ENCODE data around the gene MCC.

MCC gene

DNA sequence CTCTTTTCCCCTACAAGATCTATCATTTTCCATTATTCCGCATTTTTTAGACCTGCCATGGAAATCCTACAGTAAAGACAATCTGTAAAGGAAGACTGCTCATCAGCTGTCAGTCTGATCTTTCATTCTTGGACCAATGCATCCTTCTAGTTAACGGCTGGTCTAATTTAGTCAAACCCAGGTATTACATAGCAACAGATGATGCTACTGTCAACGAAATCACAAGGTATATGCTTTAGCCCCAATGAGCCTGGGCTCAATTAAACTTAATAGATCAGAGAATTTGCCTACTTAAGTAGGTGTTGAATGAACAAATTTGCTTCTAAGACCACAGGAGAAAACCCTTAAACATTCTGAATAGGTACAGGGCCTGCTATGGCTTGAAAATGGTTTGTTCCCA, 260.5 kb downstream of the MCC start:
- Histone ChIP-seq H3K4me1 (ENCODE audit: control insufficient read depth, insufficient read depth, low read length, poor library complexity, severe bottlenecking) (no peaks in the 10 kb centered on the region), H3K4me3 (ENCODE audit: insufficient read depth, low read depth, low read length, poor library complexity, severe bottlenecking) (no peak overlapping the region), H3K27me3 (replicated peaks; ENCODE audit: control insufficient read depth, insufficient read depth, low read length, poor library complexity, severe bottlenecking) (no peaks in the 10 kb centered on the region), H3K9me3 (ENCODE audit: control insufficient read depth, low read length) (no peaks in the 10 kb centered on the region), H3K27ac (ENCODE audit: insufficient read depth, low read length, poor library complexity, severe bottlenecking) (no peak overlapping the region), H3K36me3 (ENCODE audit: control insufficient read depth, insufficient read depth, low read length) (no peaks in the 10 kb centered on the region)
- no peak for DNase-seq

DNA sequence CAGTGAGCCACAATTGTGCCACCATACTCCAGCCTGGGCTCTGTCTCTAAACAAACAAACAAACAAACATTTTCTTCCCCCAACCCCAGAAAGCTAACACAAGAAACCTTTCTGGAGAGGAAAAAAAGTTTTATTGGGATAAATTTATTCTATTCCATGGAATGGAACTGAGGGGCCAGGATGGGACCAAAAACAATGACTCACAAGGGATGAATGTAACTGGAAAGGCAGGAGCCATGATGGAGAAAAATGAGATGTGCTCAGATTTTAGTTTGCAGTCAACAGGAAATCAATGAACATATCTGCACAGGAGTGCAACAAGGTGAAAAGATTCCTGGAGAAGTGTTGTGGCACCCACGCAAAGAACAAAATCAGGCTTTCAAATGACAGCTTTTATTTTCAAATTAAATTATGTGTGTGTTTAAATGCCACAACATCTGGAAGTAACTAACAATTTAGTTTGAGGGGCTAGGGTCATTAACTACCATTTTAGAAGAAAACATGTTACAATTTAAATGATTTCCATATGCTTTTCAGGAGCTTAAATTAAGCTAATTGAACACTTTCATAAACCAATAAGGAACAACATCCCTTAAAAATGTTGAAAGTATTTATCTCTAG, 262.0 kb downstream of the MCC start:
- no peaks in the 10 kb centered on the region for H3K36me3 ChIP-seq (ENCODE audit: control insufficient read depth, insufficient read depth, low read length)
- H3K4me3 ChIP-seq (ENCODE audit: insufficient read depth, low read depth, low read length, poor library complexity, severe bottlenecking), result no peak overlapping the region
- H3K9me3 ChIP-seq (ENCODE audit: control insufficient read depth, low read length), result no peaks in the 10 kb centered on the region
- DNase-seq, result no peak
- no peak overlapping the region for H3K27ac ChIP-seq (ENCODE audit: insufficient read depth, low read length, poor library complexity, severe bottlenecking)
- H3K4me1 ChIP-seq (ENCODE audit: control insufficient read depth, insufficient read depth, low read length, poor library complexity, severe bottlenecking), result no peaks in the 10 kb centered on the region
- H3K27me3 ChIP-seq (replicated peaks; ENCODE audit: control insufficient read depth, insufficient read depth, low read length, poor library complexity, severe bottlenecking), result no peaks in the 10 kb centered on the region

DNA sequence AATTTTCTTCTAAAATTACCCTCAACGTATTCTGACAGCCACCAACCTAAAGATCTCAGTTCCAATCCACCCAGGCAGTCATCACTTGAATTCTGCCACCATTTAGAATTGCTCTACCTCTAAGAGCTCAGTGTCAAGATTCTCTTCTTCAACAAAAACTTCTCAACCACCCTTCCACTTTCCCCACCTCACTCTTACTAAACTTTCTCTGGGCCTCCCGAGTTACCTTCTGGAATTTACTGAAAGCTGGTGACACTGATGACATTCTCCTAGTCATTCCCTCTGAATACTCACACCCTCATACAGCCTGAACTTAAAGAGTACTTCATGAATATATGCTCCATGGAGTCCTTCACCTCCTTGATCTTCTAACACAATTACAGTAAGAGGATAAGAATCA, 263.0 kb downstream of the MCC start:
- no peaks in the 10 kb centered on the region for H3K36me3 ChIP-seq (ENCODE audit: control insufficient read depth, insufficient read depth, low read length)
- no peaks in the 10 kb centered on the region for H3K4me1 ChIP-seq (ENCODE audit: control insufficient read depth, insufficient read depth, low read length, poor library complexity, severe bottlenecking)
- no peaks in the 10 kb centered on the region for H3K27me3 ChIP-seq (replicated peaks; ENCODE audit: control insufficient read depth, insufficient read depth, low read length, poor library complexity, severe bottlenecking)
- no peak overlapping the region for H3K4me3 ChIP-seq (ENCODE audit: insufficient read depth, low read depth, low read length, poor library complexity, severe bottlenecking)
- no peak for DNase-seq
- H3K27ac ChIP-seq (ENCODE audit: insufficient read depth, low read length, poor library complexity, severe bottlenecking), result no peak overlapping the region
- H3K9me3 ChIP-seq (ENCODE audit: control insufficient read depth, low read length), result no peaks in the 10 kb centered on the region

DNA sequence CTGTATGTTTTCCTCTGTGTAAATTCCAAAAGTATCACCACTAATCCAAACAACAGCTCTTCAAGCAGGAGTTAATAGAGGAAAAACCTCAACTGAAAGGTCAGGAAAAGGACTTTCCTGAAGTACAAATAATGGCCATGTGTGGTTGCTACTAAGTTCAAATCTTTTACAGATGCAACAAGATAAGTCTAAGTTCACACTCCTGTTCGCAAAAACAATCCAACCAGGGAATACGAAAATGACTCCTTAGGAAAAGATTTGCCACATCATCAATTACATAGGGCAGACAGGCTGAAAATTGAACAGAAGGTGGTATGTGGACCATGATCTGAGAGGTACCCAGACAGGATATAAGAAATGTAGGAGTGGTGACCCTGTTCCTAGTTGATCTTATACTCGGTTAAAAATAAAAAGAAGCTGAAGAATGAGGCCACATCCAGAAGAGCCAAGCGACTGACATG, 263.6 kb downstream of the MCC start:
- H3K36me3 ChIP-seq (ENCODE audit: control insufficient read depth, insufficient read depth, low read length), result no peaks in the 10 kb centered on the region
- no peak overlapping the region for H3K4me3 ChIP-seq (ENCODE audit: insufficient read depth, low read depth, low read length, poor library complexity, severe bottlenecking)
- no peak overlapping the region for H3K27ac ChIP-seq (ENCODE audit: insufficient read depth, low read length, poor library complexity, severe bottlenecking)
- H3K4me1 ChIP-seq (ENCODE audit: control insufficient read depth, insufficient read depth, low read length, poor library complexity, severe bottlenecking), result no peaks in the 10 kb centered on the region
- H3K9me3 ChIP-seq (ENCODE audit: control insufficient read depth, low read length), result no peaks in the 10 kb centered on the region
- H3K27me3 ChIP-seq (replicated peaks; ENCODE audit: control insufficient read depth, insufficient read depth, low read length, poor library complexity, severe bottlenecking), result no peaks in the 10 kb centered on the region
- no peak for DNase-seq

DNA sequence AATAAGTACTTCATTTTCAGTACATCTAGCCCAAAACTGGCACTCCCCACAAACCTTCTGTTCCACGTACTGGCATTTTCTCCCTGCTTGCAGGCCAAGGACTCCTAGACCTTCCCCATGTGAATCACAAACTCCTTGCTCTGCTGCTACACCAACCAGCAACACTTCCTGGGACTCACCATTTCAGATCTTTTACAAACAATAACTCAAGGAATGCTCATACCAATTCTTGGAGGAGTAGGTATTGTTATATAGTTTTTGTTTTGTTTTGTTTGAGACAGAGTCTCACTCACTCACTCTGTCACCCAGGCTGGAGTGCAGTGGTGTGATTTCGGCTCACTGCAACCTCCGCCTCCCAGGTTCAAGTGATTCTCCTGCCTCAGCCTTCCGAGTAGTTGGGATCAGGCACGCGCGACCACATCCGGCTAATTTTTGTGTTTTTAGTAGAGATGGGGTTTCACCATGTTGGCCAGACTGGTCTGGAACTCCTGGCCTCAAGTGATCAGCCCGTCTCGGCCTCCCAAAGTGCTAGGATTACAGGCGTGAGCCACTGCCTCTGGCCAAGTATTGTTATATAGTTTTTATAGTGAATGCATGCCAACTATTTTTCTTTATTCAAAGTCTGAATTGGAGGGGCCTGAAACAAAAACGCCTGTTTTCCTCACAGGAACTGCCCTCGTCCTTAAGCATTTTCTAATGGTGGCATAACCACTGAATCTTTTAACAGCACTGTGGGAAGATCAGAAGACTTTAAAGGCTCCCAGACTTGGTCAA, 264.2 kb downstream of the MCC start:
- H3K9me3 ChIP-seq (ENCODE audit: control insufficient read depth, low read length), result no peaks in the 10 kb centered on the region
- no peak overlapping the region for H3K4me3 ChIP-seq (ENCODE audit: insufficient read depth, low read depth, low read length, poor library complexity, severe bottlenecking)
- no peak for DNase-seq
- no peak overlapping the region for H3K27ac ChIP-seq (ENCODE audit: insufficient read depth, low read length, poor library complexity, severe bottlenecking)
- H3K27me3 ChIP-seq (replicated peaks; ENCODE audit: control insufficient read depth, insufficient read depth, low read length, poor library complexity, severe bottlenecking), result no peaks in the 10 kb centered on the region
- no peaks in the 10 kb centered on the region for H3K36me3 ChIP-seq (ENCODE audit: control insufficient read depth, insufficient read depth, low read length)
- H3K4me1 ChIP-seq (ENCODE audit: control insufficient read depth, insufficient read depth, low read length, poor library complexity, severe bottlenecking), result no peaks in the 10 kb centered on the region

DNA sequence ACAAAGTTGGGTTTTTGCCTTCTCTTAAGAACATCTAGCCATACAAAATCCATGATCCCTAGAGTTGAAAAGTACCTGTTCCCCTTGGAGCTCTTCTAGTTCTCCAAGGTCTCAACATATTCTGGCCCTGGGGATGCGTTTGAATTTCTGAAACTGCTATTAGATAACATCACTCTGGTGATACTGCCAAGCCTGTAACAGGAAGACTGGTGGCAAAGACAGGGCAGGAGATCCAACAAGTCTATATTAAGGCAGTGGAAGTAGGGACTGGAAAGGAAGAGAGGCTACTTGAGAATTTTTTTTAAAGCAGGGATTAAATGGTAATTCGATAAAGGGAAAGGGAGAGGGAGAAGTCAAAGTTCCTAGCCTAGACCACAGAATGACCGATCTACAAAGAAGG, 264.9 kb downstream of the MCC start:
- DNase-seq, result no peak
- no peaks in the 10 kb centered on the region for H3K27me3 ChIP-seq (replicated peaks; ENCODE audit: control insufficient read depth, insufficient read depth, low read length, poor library complexity, severe bottlenecking)
- H3K36me3 ChIP-seq (ENCODE audit: control insufficient read depth, insufficient read depth, low read length), result no peaks in the 10 kb centered on the region
- H3K9me3 ChIP-seq (ENCODE audit: control insufficient read depth, low read length), result no peaks in the 10 kb centered on the region
- H3K4me1 ChIP-seq (ENCODE audit: control insufficient read depth, insufficient read depth, low read length, poor library complexity, severe bottlenecking), result no peaks in the 10 kb centered on the region
- H3K4me3 ChIP-seq (ENCODE audit: insufficient read depth, low read depth, low read length, poor library complexity, severe bottlenecking), result no peak overlapping the region
- no peak overlapping the region for H3K27ac ChIP-seq (ENCODE audit: insufficient read depth, low read length, poor library complexity, severe bottlenecking)

DNA sequence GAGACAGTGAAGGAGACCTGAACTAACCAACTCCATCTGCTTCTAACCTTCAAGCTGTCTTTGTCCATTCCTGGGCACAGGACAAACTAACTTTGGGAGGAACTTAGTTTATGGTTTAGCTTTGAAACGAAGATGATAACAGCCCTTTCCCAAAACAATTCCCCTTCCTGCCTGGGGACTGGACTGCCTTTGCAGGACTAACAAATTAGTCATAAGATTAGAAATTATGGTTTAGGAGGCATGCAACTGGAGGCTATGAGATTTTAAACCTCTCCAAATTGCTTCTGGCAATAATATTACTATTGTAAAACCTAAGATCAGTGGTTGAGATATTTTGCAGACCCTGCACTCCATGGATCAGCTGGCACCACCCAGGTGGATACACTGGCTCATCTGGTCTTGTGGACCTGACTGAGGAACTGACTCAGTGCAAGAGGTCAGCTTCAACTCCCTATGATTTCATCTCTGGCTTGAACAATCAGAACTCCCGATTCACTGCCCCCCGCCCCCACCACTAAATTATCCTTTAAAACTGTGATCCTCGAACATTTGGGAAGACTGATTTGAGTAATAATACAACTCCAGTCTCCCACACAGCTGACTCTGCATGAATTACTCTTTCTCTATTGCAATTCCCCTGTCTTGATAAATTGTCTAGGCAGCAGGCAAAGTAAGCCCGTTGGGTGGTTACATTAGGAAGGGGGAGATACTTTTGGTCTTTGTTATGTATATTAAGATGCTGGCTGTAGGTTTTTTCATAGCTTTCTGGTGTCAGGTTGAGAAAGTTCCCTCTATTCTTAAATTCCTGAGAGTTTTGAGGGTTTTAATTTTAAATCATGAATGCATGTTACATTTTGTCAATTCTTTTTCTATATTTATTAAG, 266.7 kb downstream of the MCC start:
- H3K27me3 ChIP-seq (replicated peaks; ENCODE audit: control insufficient read depth, insufficient read depth, low read length, poor library complexity, severe bottlenecking), result no peaks in the 10 kb centered on the region
- no peak overlapping the region for H3K4me3 ChIP-seq (ENCODE audit: insufficient read depth, low read depth, low read length, poor library complexity, severe bottlenecking)
- no peaks in the 10 kb centered on the region for H3K36me3 ChIP-seq (ENCODE audit: control insufficient read depth, insufficient read depth, low read length)
- H3K4me1 ChIP-seq (ENCODE audit: control insufficient read depth, insufficient read depth, low read length, poor library complexity, severe bottlenecking), result no peaks in the 10 kb centered on the region
- H3K27ac ChIP-seq (ENCODE audit: insufficient read depth, low read length, poor library complexity, severe bottlenecking), result no peak overlapping the region
- DNase-seq, result no peak
- H3K9me3 ChIP-seq (ENCODE audit: control insufficient read depth, low read length), result no peaks in the 10 kb centered on the region

DNA sequence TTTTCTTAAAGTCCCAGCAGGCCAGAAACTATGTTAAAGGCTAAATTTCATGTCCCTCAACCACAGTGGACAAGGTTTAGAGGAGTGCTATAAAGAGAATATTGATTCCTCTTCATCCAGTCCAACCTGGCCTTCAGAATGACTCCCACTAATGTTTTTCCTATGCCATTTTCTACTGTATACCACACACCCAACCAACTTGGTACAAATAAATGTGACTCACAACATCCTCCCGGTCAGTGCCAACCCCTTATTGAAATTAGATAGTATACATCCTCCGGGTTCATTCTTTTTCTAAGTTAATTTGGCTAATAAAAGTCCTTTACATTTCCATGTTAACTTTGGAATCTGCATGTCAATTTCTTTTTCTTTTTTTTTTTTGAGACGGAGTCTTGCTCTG, 268.6 kb downstream of the MCC start:
- Histone ChIP-seq H3K4me1 (ENCODE audit: control insufficient read depth, insufficient read depth, low read length, poor library complexity, severe bottlenecking) (no peaks in the 10 kb centered on the region), H3K27me3 (replicated peaks; ENCODE audit: control insufficient read depth, insufficient read depth, low read length, poor library complexity, severe bottlenecking) (no peaks in the 10 kb centered on the region), H3K27ac (ENCODE audit: insufficient read depth, low read length, poor library complexity, severe bottlenecking) (no peak overlapping the region), H3K9me3 (ENCODE audit: control insufficient read depth, low read length) (no peaks in the 10 kb centered on the region), H3K4me3 (ENCODE audit: insufficient read depth, low read depth, low read length, poor library complexity, severe bottlenecking) (no peak overlapping the region), H3K36me3 (ENCODE audit: control insufficient read depth, insufficient read depth, low read length) (no peaks in the 10 kb centered on the region)
- DNase-seq, result no peak

DNA sequence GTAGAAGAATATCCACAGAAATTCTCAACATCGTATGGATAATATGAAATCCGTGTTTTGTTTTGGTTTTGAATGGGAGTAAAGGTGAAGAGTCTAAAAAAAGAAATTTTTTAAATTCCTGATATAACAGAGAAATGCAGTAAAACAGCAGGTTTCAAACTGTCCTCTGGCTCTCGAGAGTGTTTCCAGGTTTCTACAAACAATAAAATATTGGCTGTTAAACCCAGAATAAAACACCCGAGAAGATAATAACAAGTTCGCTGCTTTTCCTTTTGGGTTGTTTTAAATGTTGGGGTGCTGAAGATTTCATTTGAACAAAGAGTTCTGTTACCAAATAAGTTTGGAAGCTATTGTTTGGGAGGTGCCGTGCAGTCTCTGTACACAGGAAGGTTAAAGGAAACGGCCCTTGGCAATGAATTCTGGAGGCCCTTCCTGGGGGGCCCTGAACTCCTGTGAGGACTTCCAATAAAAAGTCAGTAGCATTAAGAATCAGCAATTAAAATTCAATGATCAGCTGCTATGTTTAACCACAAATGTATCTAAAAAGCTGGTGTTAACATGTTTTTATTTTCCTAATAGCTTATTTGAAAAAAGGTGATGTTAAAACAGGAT, 269.2 kb downstream of the MCC start:
- Histone ChIP-seq H3K4me3 (ENCODE audit: insufficient read depth, low read depth, low read length, poor library complexity, severe bottlenecking) (no peak overlapping the region), H3K9me3 (ENCODE audit: control insufficient read depth, low read length) (no peaks in the 10 kb centered on the region), H3K27ac (ENCODE audit: insufficient read depth, low read length, poor library complexity, severe bottlenecking) (no peak overlapping the region), H3K27me3 (replicated peaks; ENCODE audit: control insufficient read depth, insufficient read depth, low read length, poor library complexity, severe bottlenecking) (no peaks in the 10 kb centered on the region), H3K4me1 (ENCODE audit: control insufficient read depth, insufficient read depth, low read length, poor library complexity, severe bottlenecking) (no peaks in the 10 kb centered on the region), H3K36me3 (ENCODE audit: control insufficient read depth, insufficient read depth, low read length) (no peaks in the 10 kb centered on the region)
- no peak for DNase-seq
